GM18870 (cell line): ENCODE measurements around the gene GABBR2.

Experiments used
- ATAC-seq: cut with Tn5 transposase; IDR thresholded peaks from one replicate; pipeline ENCODE4 v1.9.1; 2021; ENCODE audit warnings: moderate library complexity; ENCODE audit not compliant: unreplicated experiment

Gene GABBR2

DNA sequence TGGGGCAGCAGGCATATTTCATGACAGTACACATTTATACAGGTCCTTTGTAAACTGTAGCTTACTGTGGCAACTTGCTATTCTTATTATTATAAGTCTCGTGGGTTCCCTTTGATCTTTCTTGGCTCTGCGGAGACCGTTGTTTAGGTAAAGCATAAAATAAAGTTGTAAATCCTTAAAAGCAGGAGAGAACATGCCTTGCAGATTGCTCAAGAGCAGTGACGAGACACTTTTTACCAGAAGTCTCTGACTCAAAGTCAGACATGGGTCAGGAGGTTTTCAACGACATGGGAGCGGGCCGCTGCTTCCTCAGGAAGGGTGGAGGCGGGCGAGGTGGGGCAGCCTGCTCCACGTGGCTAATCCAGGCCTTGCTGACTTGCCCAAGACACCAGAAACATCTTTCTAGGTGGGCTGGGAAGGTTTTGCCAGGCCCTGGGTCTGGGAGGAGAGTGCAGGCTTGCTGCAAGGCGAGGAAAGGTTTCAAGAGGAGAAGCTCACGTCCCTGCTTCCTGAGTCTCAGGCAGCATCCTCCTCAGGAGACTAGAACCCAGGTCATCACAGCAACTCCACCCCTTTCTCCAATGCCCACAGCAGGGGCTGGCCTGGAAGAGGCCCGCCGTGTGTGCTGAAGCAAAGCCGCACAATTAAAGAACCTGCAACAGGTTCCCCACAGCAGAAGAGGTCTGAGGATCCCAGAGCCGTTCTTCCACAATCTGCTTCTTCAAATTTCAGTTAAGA lies 459.8 kb downstream of the GABBR2 start:
- no peak for ATAC-seq

DNA sequence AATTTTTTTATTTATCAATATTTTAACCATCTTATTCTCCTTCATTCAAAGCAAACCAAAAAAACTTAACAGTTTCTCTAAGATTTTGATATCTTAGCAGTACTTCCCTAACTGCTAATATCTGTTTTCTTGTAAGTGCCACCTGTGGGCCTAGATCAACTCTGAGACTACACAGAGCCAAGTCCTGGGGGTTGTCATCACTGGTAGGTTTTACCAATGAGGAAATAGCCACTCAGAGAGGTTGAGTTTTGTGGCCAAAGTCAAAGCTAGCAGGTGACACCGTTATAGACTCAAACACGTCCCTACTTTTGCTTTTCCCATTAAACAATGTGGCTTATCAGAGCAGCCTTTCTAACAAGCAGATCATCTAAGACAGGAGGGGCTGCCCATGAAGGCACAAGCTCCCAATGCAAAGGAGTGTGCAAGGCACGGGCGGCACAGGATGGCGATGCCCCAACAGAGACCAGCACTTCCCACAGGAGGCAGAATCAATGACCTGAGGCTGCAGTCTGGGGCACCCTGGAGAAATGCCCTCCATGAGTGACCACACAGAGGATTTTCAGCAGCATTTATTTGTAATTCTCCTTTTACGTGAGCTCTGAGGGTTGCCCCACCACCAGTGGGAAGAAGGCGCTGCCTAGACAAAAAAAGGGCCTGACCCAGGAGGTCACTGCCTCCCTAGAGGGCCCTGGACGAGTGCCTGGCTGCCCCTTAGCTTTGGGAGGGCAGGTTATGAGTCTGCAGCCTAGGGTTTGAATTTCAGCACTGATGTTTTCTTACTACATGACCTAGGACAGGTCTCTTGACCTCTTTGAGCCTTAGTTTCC lies 460.7 kb downstream of the GABBR2 start:
- no peak for ATAC-seq

DNA sequence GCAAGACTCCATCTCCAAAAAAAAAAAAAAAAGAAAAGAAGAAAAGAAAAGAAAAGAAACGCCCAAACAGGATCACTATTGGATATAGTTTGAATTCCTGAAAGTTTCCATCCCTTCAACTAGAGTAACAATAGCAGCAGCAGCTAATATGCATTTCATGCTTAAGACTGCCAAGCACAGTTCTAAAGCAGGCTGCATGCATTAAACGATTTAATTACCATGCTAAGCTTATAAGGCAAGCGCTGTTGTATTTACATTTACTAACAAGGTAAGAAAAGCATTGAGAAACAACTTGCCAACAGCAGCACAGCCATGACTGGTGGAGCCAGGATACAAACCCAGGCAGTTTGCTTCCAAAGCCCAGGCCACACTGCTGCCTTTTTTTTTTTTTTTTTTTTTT lies 466.3 kb downstream of the GABBR2 start:
- no peak for ATAC-seq

DNA sequence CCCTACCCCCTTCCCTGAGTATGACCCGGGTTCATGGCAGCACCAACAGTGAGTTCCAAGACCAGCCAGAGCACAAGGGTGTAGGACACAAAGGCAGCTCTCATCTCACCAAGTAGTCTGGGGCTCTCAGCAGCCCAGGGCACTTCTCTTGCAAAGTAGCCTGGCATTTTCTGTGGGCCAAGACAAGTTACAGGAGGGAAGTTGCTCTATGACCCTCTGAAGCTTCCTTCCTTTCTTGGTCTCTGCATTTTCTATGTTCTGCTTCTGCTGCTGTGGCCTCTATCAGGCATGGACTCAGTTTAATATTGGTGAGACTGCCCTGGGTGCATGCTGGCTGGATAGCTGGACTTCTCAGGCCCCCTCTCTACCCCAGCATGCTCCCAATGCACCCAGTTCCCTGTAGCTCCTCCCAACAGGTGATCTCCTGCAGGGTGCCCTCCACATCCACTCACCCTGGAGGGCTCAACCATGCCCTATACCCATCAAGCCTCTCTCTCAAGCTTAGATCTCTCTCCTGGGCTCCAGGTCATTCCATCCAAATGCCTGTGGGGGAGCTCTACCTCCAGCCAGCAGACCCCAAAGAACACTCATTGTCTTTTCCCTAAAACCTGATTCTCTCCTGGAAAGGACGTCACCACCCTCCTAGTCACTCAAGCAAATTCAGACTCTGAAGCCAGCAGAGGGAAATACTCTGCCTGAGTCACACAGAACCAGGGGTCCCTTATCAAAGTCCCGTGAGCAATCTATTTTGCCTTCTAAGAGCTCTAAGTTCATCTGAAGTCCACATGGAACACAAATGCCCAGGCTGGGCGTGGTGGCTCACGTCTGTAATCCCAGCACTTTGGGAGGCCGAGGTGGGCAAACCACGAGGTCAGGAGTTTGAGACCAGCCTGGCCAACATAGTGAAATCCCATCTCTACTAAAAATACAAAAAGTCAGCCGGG lies 467.1 kb downstream of the GABBR2 start:
- ATAC-seq, result no peak

DNA sequence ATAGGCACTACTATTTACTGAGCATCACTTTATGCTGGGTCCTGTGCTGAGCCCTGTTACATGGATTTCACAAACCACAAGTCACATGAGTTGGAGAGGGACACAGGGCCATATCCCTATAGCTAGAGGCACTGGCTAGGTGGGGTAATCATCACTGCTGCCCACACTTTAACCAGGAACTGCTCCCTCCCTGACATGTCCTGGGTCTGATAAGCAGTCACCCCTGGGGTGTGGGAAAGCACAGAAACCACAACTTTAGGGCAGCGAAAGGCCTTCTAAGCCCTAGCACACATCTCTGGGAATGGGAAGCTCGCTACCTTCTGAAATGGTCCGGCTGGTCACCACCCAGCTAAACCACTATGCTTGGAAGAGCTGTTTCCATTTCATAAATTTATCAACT lies 468.3 kb downstream of the GABBR2 start:
- no peak for ATAC-seq
